Panc1 (cell line): ENCODE data around the gene CYSTM1.

Experiments used
- REST ChIP-seq, 2 experiments: IDR thresholded peaks; 2 replicates each; pipeline ENCODE4 v1.6.1; 2011 to 2012; ENCODE audit warnings: low read depth in 2 of 2, control low read depth in 1 of 2, low read length in 1 of 2, mild to moderate bottlenecking in 1 of 2, moderate library complexity in 1 of 2; ENCODE audit not compliant: insufficient read depth in 1 of 2
- TF ChIP-seq, protein P1 (sequence below): fragments of 450-650 bp; IDR thresholded peaks from 2 replicates; pipeline ENCODE4 v1.5.1; 2017; ENCODE audit warnings: mild to moderate bottlenecking

DNA sequence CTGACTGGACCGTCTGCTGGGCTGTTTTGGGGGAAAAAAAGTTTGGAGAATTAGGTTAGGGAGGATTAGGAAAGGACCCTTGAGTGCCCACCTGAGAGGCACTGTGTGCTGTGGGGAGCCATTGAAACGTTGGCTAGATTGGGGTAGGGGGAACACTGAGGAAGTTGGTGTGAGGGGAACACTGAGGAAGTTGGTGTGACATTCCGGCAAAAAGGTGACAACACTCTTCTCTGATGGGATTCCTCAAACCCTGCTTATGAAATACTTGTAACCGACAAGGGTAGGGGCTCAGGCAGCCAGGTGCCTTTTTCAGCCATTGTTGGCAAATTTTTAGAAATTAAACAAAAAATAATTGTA, 1.0 kb downstream of the CYSTM1 start:
- TF ChIP-seq, protein P1, sequence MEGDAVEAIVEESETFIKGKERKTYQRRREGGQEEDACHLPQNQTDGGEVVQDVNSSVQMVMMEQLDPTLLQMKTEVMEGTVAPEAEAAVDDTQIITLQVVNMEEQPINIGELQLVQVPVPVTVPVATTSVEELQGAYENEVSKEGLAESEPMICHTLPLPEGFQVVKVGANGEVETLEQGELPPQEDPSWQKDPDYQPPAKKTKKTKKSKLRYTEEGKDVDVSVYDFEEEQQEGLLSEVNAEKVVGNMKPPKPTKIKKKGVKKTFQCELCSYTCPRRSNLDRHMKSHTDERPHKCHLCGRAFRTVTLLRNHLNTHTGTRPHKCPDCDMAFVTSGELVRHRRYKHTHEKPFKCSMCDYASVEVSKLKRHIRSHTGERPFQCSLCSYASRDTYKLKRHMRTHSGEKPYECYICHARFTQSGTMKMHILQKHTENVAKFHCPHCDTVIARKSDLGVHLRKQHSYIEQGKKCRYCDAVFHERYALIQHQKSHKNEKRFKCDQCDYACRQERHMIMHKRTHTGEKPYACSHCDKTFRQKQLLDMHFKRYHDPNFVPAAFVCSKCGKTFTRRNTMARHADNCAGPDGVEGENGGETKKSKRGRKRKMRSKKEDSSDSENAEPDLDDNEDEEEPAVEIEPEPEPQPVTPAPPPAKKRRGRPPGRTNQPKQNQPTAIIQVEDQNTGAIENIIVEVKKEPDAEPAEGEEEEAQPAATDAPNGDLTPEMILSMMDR: no peak
- TF ChIP-seq REST (IDR thresholded peaks at IDR 0.05; ENCODE audit: insufficient read depth in 1 of 2, low read depth in 2 of 2, low read length in 1 of 2): no peak
